GM23338 (cell line): Measurements from ENCODE around the gene LRRC28.

Experiments
- EZH2 ChIP-seq: fragments of 200-600 bp; sonication (generic); IDR thresholded peaks from one replicate; pipeline ENCODE4 v1.8.0; 2017; ENCODE audit warnings: antibody characterized with exemption, mild to moderate bottlenecking, low read depth; ENCODE audit not compliant: unreplicated experiment
- EZH2phosphoT487 ChIP-seq: fragments of 200-600 bp; sonication (generic); IDR thresholded peaks from one replicate; pipeline ENCODE4 v1.8.1; 2018; ENCODE audit warnings: antibody characterized with exemption; ENCODE audit not compliant: unreplicated experiment
- JUNB ChIP-seq: IDR thresholded peaks from one replicate; pipeline ENCODE4 v1.6.1; 2016; ENCODE audit warnings: antibody characterized with exemption; ENCODE audit not compliant: unreplicated experiment
- NANOG ChIP-seq: IDR thresholded peaks from 2 replicates; pipeline ENCODE4 v1.6.1; 2016; ENCODE audit warnings: antibody characterized with exemption, borderline replicate concordance
- POLR2AphosphoS5 ChIP-seq: IDR thresholded peaks from 2 replicates; pipeline ENCODE4 v1.6.1; 2016; ENCODE audit warnings: antibody characterized with exemption, low read depth
- ZNF114 ChIP-seq: fragments of 250-450 bp; sonication (Bioruptor Pico); IDR thresholded peaks from 2 replicates; pipeline ENCODE4 v1.5.0; 2020; ENCODE audit warnings: mild to moderate bottlenecking, moderate library complexity
- ZNF331 ChIP-seq: fragments of 250-450 bp; sonication (Bioruptor Pico); IDR thresholded peaks from 2 replicates; pipeline ENCODE4 v1.5.0; 2020; ENCODE audit warnings: low read depth, mild to moderate bottlenecking, moderate library complexity
- TF ChIP-seq, protein P1 (sequence below), 2 experiments: fragments of 200-600 bp in 1 of 2; sonication (generic) in 1 of 2; conservative IDR thresholded peaks; 2 replicates each; pipeline versions ENCODE4 v1.5.1 to v1.6.1; 2016 to 2017; ENCODE audit warnings: antibody characterized with exemption in 2 of 2, low read depth in 2 of 2, mild to moderate bottlenecking in 2 of 2, moderate library complexity in 1 of 2
- TF ChIP-seq, protein P2 (sequence below): IDR thresholded peaks from one replicate; pipeline ENCODE4 v1.6.1; 2018; ENCODE audit warnings: antibody characterized with exemption; ENCODE audit not compliant: unreplicated experiment
- TF ChIP-seq, protein P3 (sequence below): IDR thresholded peaks from 2 replicates; pipeline ENCODE4 v1.6.1; 2016; ENCODE audit warnings: antibody characterized with exemption

DNA sequence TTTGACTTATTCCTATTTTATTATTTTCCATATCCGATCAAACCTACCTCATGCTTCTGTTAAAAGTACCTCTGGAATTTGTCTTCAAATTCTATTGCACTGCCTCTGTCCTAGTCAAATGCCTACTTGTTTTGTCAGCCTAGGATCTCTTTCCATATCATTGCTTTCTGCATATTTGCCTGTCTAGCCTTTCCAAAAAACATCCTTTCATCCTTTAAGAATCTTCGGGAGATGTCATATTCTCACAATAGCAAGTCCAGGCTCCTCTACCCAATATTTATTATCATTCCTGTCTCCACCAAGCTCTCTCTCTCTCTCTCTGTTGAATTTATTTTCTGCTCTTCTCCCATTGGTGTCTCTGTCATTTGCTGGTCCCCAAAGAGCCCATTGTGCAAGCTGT lies 80.1 kb downstream of the LRRC28 start:
- TF ChIP-seq, protein P1, sequence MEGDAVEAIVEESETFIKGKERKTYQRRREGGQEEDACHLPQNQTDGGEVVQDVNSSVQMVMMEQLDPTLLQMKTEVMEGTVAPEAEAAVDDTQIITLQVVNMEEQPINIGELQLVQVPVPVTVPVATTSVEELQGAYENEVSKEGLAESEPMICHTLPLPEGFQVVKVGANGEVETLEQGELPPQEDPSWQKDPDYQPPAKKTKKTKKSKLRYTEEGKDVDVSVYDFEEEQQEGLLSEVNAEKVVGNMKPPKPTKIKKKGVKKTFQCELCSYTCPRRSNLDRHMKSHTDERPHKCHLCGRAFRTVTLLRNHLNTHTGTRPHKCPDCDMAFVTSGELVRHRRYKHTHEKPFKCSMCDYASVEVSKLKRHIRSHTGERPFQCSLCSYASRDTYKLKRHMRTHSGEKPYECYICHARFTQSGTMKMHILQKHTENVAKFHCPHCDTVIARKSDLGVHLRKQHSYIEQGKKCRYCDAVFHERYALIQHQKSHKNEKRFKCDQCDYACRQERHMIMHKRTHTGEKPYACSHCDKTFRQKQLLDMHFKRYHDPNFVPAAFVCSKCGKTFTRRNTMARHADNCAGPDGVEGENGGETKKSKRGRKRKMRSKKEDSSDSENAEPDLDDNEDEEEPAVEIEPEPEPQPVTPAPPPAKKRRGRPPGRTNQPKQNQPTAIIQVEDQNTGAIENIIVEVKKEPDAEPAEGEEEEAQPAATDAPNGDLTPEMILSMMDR (conservative IDR thresholded peaks at IDR 0.05; ENCODE audit: low read depth in 2 of 2), result no peak
- TF ChIP-seq POLR2AphosphoS5 (no peak), EZH2 (no peak), JUNB (no peak), ZNF331 (CRISPR knock-in tag) (no peak), ZNF114 (CRISPR knock-in tag) (no peak), NANOG (no peak), EZH2phosphoT487 (no peak)
- TF ChIP-seq, protein P2, sequence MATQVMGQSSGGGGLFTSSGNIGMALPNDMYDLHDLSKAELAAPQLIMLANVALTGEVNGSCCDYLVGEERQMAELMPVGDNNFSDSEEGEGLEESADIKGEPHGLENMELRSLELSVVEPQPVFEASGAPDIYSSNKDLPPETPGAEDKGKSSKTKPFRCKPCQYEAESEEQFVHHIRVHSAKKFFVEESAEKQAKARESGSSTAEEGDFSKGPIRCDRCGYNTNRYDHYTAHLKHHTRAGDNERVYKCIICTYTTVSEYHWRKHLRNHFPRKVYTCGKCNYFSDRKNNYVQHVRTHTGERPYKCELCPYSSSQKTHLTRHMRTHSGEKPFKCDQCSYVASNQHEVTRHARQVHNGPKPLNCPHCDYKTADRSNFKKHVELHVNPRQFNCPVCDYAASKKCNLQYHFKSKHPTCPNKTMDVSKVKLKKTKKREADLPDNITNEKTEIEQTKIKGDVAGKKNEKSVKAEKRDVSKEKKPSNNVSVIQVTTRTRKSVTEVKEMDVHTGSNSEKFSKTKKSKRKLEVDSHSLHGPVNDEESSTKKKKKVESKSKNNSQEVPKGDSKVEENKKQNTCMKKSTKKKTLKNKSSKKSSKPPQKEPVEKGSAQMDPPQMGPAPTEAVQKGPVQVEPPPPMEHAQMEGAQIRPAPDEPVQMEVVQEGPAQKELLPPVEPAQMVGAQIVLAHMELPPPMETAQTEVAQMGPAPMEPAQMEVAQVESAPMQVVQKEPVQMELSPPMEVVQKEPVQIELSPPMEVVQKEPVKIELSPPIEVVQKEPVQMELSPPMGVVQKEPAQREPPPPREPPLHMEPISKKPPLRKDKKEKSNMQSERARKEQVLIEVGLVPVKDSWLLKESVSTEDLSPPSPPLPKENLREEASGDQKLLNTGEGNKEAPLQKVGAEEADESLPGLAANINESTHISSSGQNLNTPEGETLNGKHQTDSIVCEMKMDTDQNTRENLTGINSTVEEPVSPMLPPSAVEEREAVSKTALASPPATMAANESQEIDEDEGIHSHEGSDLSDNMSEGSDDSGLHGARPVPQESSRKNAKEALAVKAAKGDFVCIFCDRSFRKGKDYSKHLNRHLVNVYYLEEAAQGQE, result no peak
- TF ChIP-seq, protein P3, sequence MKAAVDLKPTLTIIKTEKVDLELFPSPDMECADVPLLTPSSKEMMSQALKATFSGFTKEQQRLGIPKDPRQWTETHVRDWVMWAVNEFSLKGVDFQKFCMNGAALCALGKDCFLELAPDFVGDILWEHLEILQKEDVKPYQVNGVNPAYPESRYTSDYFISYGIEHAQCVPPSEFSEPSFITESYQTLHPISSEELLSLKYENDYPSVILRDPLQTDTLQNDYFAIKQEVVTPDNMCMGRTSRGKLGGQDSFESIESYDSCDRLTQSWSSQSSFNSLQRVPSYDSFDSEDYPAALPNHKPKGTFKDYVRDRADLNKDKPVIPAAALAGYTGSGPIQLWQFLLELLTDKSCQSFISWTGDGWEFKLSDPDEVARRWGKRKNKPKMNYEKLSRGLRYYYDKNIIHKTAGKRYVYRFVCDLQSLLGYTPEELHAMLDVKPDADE, result no peak
